LNCaP clone FGC (cell line): Measurements from ENCODE around the gene SESN2.

Experiments used
- DNase-seq: peaks from one replicate; pipeline ENCODE4 v3.0.0-alpha.2; 2011; ENCODE audit warnings: low read depth
- H3K4me3 ChIP-seq: 2 replicates; pipeline ENCODE4 v1.5.1; 2011; ENCODE audit warnings: mild to moderate bottlenecking, low read depth, low read length, control low read depth
- CTCF ChIP-seq: IDR thresholded peaks from 2 replicates; pipeline ENCODE4 v1.5.1; 2012; ENCODE audit warnings: mild to moderate bottlenecking; ENCODE audit not compliant: control insufficient read depth, insufficient read depth; ENCODE audit errors: extremely low read depth

Gene SESN2

GRCh38 chr1:28286111-28286510 is 26.8 kb downstream of the SESN2 start:
- H3K4me3 ChIP-seq: no peak overlapping the region
- DNase-seq: no peak
- no peak for TF ChIP-seq CTCF

- no peak for TF ChIP-seq CTCF
- no peak overlapping the region for H3K4me3 ChIP-seq
- no peak for DNase-seq
Measured at GRCh38 chr1:28288487-28288886, 29.2 kb downstream of the SESN2 start.

GRCh38 chr1:28290851-28291250 is 31.5 kb downstream of the SESN2 start:
- no peak overlapping the region for H3K4me3 ChIP-seq
- no peak for TF ChIP-seq CTCF
- DNase-seq: no peak

- no peak for TF ChIP-seq CTCF
- no peak overlapping the region for H3K4me3 ChIP-seq
- no peak for DNase-seq
Measured at GRCh38 chr1:28291711-28292110, 32.4 kb downstream of the SESN2 start.

GRCh38 chr1:28295936-28296335 is 36.6 kb downstream of the SESN2 start:
- no peak overlapping the region for H3K4me3 ChIP-seq
- TF ChIP-seq CTCF: no peak
- no peak for DNase-seq

GRCh38 chr1:28296401-28297261 is 37.3 kb downstream of the SESN2 start:
- H3K4me3 ChIP-seq: no peak overlapping the region
- TF ChIP-seq CTCF: no peak
- no peak for DNase-seq

- no peak for TF ChIP-seq CTCF
- no peak overlapping the region for H3K4me3 ChIP-seq
- DNase-seq: no peak
Measured at GRCh38 chr1:28297826-28298225, 38.5 kb downstream of the SESN2 start.
